HepG2 (cell line): ENCODE results near the gene C20orf204. TPM values are rescaled to one million over a fixed set of nuclear protein-coding genes. Genes with fewer than 3 reads are reported as not detected.
A peak's percentile ranks its signal among the peaks of the same experiment; 100 is the strongest.

Experiments used
- KLF11 ChIP-seq: IDR thresholded peaks from 2 replicates; pipeline ENCODE4 v1.6.1; 2016; ENCODE audit warnings: missing compliant biosample characterization
- NCOA5 ChIP-seq: sonication (generic); formaldehyde crosslinking; IDR thresholded peaks from 2 replicates; pipeline ENCODE4 v1.4.0; 2020; ENCODE audit warnings: missing genetic modification reagents
- TRIM24 ChIP-seq: sonication (generic); formaldehyde crosslinking; IDR thresholded peaks from 2 replicates; pipeline ENCODE4 v1.8.0; 2022; ENCODE audit warnings: mild to moderate bottlenecking, missing genetic modification reagents
- XBP1 ChIP-seq: sonication (generic); formaldehyde crosslinking; IDR thresholded peaks from 2 replicates; pipeline ENCODE4 v1.5.0; 2020; ENCODE audit warnings: missing genetic modification reagents
- ZFY ChIP-seq: sonication (generic); formaldehyde crosslinking; IDR thresholded peaks from 2 replicates; pipeline ENCODE4 v1.4.0; 2020; ENCODE audit warnings: missing genetic modification reagents
- ZNF598 ChIP-seq: sonication (generic); formaldehyde crosslinking; IDR thresholded peaks from 2 replicates; pipeline ENCODE4 v1.5.1; 2020; ENCODE audit warnings: mild to moderate bottlenecking, missing genetic modification reagents, borderline replicate concordance
- polyA plus RNA-seq, 8 experiments: library from polyadenylated mRNA; depleted of rRNA in 3 of 8; stranded (reverse) in 7 of 8; unstranded in 1 of 8; fragments of >200 nt; fragmentation: Illumina TruSeq in 4 of 8; extraction: Trizol in 4 of 8; gene quantifications; 2 replicates each; pipeline versions ENCODE4 v1.2.1 to v1.2.3, GENCODE V29; 2011 to 2016; ENCODE audit warnings: low read depth in 4 of 8, missing spikeins in 1 of 8, mixed read lengths in 1 of 8; ENCODE audit not compliant: insufficient read depth in 1 of 8
- total RNA-seq, 5 experiments: library from RNA; depleted of rRNA; stranded (reverse); fragments of >200 nt; fragmentation: Illumina TruSeq; extraction: Trizol; gene quantifications; 2 replicates each; pipeline ENCODE4 v1.2.3, GENCODE V29; 2016; ENCODE audit warnings: low read depth in 1 of 5
- TF ChIP-seq, protein P1 (sequence below): sonication (generic); formaldehyde crosslinking; IDR thresholded peaks from 2 replicates; pipeline ENCODE4 v1.5.1; 2020; ENCODE audit warnings: missing genetic modification reagents, mild to moderate bottlenecking, borderline replicate concordance
- TF ChIP-seq, protein P2 (sequence below): sonication (generic); formaldehyde crosslinking; IDR thresholded peaks from 2 replicates; pipeline ENCODE4 v1.4.0; 2020; ENCODE audit warnings: missing genetic modification reagents, borderline replicate concordance
- TF ChIP-seq, protein P3 (sequence below): sonication (generic); formaldehyde crosslinking; IDR thresholded peaks from 2 replicates; pipeline ENCODE4 v1.4.0; 2020; ENCODE audit warnings: mild to moderate bottlenecking, missing genetic modification reagents, borderline replicate concordance
- TF ChIP-seq, protein P4 (sequence below): sonication (generic); formaldehyde crosslinking; IDR thresholded peaks from 2 replicates; pipeline ENCODE4 v1.5.0; 2020; ENCODE audit warnings: missing genetic modification reagents
- TF ChIP-seq, protein P5 (sequence below): sonication (generic); formaldehyde crosslinking; IDR thresholded peaks from 2 replicates; pipeline ENCODE4 v1.4.0; 2020; ENCODE audit warnings: low read depth, missing genetic modification reagents

The C20orf204 gene
- total and polyA plus RNA-seq, 2 of the 13 experiments (the other 11 are each of a cell fraction or from before 2014, with no cell fraction given), result 22.1 to 80.0 TPM

DNA sequence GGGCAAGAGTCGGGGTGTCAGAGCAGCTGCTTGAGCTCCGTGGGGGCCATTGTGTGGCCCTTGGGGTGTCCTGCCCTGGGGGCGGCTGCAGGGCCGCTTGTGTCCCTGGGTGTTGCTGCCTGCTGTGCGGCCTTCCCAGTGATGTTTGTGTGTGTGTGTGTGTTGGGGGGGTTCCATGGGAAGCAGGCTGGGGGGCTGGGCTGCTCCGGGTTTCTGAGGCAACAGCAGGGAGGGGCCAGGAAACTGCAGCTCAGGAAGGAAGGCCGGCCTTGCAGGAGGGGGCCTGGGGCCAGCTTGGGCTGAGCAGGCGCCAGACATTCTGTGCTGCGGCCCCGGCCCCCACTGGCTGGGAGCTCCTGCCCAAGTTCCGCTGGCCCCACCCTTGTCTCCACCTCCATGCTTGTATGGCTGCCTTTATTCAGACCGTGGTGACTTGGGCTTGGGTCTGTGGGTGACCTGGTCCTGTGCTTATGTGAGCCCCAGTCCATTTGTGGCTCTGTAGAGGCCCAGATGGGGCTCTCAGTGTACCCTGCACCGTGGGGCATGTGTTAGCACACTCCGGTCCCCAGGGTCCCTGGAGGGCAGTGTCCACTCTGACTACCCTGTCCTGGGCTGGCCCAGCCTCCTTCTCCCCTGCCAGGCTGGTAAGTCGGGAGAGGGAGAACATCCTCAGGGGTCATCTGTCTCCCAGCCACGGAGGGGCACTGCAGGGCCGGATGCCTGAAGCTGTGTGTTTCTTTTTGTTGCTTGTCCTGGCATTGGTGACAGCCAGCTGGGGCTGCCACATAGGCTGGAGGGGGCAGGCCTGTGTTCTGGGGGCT lies 18.1 kb downstream of the C20orf204 start (continued):
- TF ChIP-seq, protein P1, sequence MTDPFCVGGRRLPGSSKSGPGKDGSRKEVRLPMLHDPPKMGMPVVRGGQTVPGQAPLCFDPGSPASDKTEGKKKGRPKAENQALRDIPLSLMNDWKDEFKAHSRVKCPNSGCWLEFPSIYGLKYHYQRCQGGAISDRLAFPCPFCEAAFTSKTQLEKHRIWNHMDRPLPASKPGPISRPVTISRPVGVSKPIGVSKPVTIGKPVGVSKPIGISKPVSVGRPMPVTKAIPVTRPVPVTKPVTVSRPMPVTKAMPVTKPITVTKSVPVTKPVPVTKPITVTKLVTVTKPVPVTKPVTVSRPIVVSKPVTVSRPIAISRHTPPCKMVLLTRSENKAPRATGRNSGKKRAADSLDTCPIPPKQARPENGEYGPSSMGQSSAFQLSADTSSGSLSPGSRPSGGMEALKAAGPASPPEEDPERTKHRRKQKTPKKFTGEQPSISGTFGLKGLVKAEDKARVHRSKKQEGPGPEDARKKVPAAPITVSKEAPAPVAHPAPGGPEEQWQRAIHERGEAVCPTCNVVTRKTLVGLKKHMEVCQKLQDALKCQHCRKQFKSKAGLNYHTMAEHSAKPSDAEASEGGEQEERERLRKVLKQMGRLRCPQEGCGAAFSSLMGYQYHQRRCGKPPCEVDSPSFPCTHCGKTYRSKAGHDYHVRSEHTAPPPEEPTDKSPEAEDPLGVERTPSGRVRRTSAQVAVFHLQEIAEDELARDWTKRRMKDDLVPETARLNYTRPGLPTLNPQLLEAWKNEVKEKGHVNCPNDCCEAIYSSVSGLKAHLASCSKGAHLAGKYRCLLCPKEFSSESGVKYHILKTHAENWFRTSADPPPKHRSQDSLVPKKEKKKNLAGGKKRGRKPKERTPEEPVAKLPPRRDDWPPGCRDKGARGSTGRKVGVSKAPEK, result peak; percentile 92; the same call in 1 of the 2 replicates
- TF ChIP-seq, protein P2, sequence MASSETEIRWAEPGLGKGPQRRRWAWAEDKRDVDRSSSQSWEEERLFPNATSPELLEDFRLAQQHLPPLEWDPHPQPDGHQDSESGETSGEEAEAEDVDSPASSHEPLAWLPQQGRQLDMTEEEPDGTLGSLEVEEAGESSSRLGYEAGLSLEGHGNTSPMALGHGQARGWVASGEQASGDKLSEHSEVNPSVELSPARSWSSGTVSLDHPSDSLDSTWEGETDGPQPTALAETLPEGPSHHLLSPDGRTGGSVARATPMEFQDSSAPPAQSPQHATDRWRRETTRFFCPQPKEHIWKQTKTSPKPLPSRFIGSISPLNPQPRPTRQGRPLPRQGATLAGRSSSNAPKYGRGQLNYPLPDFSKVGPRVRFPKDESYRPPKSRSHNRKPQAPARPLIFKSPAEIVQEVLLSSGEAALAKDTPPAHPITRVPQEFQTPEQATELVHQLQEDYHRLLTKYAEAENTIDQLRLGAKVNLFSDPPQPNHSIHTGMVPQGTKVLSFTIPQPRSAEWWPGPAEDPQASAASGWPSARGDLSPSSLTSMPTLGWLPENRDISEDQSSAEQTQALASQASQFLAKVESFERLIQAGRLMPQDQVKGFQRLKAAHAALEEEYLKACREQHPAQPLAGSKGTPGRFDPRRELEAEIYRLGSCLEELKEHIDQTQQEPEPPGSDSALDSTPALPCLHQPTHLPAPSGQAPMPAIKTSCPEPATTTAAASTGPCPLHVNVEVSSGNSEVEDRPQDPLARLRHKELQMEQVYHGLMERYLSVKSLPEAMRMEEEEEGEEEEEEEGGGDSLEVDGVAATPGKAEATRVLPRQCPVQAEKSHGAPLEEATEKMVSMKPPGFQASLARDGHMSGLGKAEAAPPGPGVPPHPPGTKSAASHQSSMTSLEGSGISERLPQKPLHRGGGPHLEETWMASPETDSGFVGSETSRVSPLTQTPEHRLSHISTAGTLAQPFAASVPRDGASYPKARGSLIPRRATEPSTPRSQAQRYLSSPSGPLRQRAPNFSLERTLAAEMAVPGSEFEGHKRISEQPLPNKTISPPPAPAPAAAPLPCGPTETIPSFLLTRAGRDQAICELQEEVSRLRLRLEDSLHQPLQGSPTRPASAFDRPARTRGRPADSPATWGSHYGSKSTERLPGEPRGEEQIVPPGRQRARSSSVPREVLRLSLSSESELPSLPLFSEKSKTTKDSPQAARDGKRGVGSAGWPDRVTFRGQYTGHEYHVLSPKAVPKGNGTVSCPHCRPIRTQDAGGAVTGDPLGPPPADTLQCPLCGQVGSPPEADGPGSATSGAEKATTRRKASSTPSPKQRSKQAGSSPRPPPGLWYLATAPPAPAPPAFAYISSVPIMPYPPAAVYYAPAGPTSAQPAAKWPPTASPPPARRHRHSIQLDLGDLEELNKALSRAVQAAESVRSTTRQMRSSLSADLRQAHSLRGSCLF (CRISPR knock-in tag), result no peak
- TF ChIP-seq, protein P3, sequence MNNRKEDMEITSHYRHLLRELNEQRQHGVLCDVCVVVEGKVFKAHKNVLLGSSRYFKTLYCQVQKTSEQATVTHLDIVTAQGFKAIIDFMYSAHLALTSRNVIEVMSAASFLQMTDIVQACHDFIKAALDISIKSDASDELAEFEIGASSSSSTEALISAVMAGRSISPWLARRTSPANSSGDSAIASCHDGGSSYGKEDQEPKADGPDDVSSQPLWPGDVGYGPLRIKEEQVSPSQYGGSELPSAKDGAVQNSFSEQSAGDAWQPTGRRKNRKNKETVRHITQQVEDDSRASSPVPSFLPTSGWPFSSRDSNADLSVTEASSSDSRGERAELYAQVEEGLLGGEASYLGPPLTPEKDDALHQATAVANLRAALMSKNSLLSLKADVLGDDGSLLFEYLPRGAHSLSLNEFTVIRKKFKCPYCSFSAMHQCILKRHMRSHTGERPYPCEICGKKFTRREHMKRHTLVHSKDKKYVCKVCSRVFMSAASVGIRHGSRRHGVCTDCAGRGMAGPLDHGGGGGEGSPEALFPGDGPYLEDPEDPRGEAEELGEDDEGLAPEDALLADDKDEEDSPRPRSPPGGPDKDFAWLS (CRISPR knock-in tag), result 0 out of 2 replicates have a peak, but pooled peaks have one; percentile 43
- TF ChIP-seq, protein P4, sequence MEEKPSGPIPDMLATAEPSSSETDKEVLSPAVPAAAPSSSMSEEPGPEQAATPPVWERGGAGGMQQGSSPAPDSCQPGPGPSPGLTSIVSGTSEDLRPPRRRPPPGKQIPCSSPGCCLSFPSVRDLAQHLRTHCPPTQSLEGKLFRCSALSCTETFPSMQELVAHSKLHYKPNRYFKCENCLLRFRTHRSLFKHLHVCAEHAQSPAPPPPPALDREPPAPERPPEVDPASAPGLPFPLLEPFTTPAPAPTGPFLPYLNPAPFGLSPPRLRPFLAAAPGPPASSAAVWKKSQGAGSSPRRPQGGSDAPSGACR (CRISPR knock-in tag), result peak; percentile 91
- TF ChIP-seq ZNF598 (CRISPR knock-in tag) (no peak; the same call in 1 of the 2 replicates), ZFY (CRISPR knock-in tag) (peak; percentile 81), NCOA5 (no peak), XBP1 (peak; percentile 87; the same call in 1 of the 2 replicates), KLF11 (CRISPR knock-in tag) (no peak; the same call in 1 of the 2 replicates), TRIM24 (CRISPR knock-in tag) (no peak; the same call in 1 of the 2 replicates)
- TF ChIP-seq, protein P5, sequence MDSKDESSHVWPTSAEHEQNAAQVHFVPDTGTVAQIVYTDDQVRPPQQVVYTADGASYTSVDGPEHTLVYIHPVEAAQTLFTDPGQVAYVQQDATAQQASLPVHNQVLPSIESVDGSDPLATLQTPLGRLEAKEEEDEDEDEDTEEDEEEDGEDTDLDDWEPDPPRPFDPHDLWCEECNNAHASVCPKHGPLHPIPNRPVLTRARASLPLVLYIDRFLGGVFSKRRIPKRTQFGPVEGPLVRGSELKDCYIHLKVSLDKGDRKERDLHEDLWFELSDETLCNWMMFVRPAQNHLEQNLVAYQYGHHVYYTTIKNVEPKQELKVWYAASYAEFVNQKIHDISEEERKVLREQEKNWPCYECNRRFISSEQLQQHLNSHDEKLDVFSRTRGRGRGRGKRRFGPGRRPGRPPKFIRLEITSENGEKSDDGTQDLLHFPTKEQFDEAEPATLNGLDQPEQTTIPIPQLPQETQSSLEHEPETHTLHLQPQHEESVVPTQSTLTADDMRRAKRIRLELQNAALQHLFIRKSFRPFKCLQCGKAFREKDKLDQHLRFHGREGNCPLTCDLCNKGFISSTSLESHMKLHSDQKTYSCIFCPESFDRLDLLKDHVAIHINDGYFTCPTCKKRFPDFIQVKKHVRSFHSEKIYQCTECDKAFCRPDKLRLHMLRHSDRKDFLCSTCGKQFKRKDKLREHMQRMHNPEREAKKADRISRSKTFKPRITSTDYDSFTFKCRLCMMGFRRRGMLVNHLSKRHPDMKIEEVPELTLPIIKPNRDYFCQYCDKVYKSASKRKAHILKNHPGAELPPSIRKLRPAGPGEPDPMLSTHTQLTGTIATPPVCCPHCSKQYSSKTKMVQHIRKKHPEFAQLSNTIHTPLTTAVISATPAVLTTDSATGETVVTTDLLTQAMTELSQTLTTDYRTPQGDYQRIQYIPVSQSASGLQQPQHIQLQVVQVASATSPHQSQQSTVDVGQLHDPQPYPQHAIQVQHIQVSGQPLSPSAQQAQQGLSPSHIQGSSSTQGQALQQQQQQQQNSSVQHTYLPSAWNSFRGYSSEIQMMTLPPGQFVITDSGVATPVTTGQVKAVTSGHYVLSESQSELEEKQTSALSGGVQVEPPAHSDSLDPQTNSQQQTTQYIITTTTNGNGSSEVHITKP, result peak; percentile 55
